ENCODE results near the gene SLC1A6. TPM values are rescaled to one million over a fixed set of nuclear protein-coding genes. Genes with fewer than 3 reads are reported as not detected.

SLC1A6 gene
- total RNA-seq, 1 experiment from 2014 or later: 2.9 TPM

DNA sequence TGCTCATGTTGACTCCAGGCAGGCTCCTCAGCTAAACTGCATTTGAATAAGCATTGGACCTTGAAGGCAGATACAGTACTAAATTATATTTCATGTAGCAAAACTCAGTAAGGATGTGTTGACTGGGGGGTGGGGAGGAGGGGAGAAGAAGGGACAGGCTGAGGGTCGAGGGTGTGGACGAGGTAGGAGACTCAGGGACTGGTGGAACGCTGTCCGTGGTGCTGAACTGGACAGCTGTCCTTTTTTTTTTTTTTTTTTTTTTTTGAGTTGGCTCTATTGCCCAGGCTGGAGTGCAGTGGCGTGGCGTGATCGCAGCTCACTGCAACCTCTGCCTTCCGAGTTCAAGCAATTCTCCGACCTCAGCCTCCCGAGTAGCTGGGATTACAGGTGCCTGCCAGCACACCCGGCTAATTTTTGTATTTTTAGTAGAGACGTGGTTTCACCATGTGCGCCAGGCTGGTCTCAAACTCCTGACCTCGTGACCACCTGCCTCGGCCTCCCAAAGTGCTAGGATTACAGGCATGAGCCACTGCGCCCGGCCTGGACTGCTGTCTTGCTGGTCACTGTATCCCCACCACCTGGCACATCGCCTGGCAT lies 36.4 kb upstream of the SLC1A6 start:
- H3K27me3 ChIP-seq (ENCODE audit: insufficient read depth, low read depth): 0 out of 2 replicates have a peak, but pooled peaks cover 3% of the 10 kb centered on the region
- no peaks in the 10 kb centered on the region for H3K9me2 ChIP-seq (ENCODE audit: insufficient read depth)
- H4K20me1 ChIP-seq (ENCODE audit: insufficient read depth): no peaks in the 10 kb centered on the region
- peak; percentile 19 to 49 for DNase-seq
- H3F3A ChIP-seq (ENCODE audit: insufficient read depth, low read depth): no peaks in the 10 kb centered on the region; the same call in 1 of the 2 replicates
- no peak overlapping the region for H2AFZ ChIP-seq
- no peaks in the 10 kb centered on the region for H3K9me3 ChIP-seq (ENCODE audit: insufficient read depth, low read depth)
- no peak overlapping the region for H3K4me2 ChIP-seq
- H3K36me3 ChIP-seq (ENCODE audit: low read depth): no peaks in the 10 kb centered on the region
- no peak overlapping the region for H3K4me3 ChIP-seq
- POLR2A ChIA-PET (ENCODE audit: unreplicated experiment): no interaction called here
- intact Hi-C loops (cut with micrococcal nuclease; ENCODE audit: unreplicated experiment): no loop called here
- CTCF ChIA-PET: no interaction called here
- TF ChIP-seq CTCF (conservative IDR thresholded peaks at IDR 0.05): no peak
- TF ChIP-seq EZH2 (IDR thresholded peaks at IDR 0.05; ENCODE audit: low read depth): no peak
- H3K4me1 ChIP-seq (replicated peaks; ENCODE audit: insufficient read depth): no peaks in the 10 kb centered on the region
- no TSS peak for BruUV-seq (replicated peaks)
- no peaks in the 10 kb centered on the region for H3K79me2 ChIP-seq (ENCODE audit: low read depth)
- H3K27ac ChIP-seq: no peak overlapping the region

DNA sequence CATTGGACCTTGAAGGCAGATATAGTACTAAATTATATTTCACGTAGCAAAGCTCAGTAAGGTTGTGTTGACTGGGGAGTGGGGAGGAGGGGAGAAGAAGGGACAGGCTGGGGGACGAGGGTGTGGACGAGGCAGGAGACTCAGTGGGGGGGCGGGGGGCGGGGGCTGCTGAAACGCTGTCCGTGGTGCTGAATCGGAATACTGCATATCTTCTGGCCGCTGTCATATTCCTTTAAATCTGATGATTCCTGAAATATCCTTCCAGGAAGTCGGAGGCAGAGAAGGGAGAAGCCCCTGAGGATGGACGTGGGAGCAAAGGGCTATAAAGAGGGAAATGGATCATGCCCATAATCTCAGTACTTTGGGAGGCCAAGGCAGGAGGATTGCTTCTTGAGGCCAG lies 34.9 kb upstream of the SLC1A6 start:
- TF ChIP-seq CTCF (conservative IDR thresholded peaks at IDR 0.05): no peak
- no peak for TF ChIP-seq EZH2 (IDR thresholded peaks at IDR 0.05; ENCODE audit: low read depth)
- Histone ChIP-seq H3F3A (ENCODE audit: insufficient read depth, low read depth) (no peaks in the 10 kb centered on the region), H2AFZ (no peak overlapping the region), H3K4me1 (replicated peaks; ENCODE audit: insufficient read depth) (no peaks in the 10 kb centered on the region), H3K9me3 (ENCODE audit: insufficient read depth, low read depth) (no peaks in the 10 kb centered on the region), H3K4me2 (no peak overlapping the region), H3K36me3 (ENCODE audit: low read depth) (no peaks in the 10 kb centered on the region), H3K9me2 (ENCODE audit: insufficient read depth) (no peaks in the 10 kb centered on the region), H3K27ac (no peak overlapping the region), H4K20me1 (ENCODE audit: insufficient read depth) (no peaks in the 10 kb centered on the region), H3K27me3 (ENCODE audit: insufficient read depth, low read depth) (0 out of 2 replicates have a peak, but pooled peaks cover 3% of the 10 kb centered on the region), H3K4me3 (no peak overlapping the region), H3K79me2 (ENCODE audit: low read depth) (no peaks in the 10 kb centered on the region)
- intact Hi-C loops (cut with micrococcal nuclease; ENCODE audit: unreplicated experiment): no loop called here
- CTCF ChIA-PET: no interaction called here
- POLR2A ChIA-PET (ENCODE audit: unreplicated experiment): no interaction called here
- BruUV-seq (replicated peaks): no TSS peak
- DNase-seq: no peak

GRCh38 chr19:15010501-15011300 lies 31.0 kb upstream of the SLC1A6 start:
- intact Hi-C loops (cut with micrococcal nuclease; ENCODE audit: unreplicated experiment): no loop called here
- Histone ChIP-seq H3K27me3 (ENCODE audit: insufficient read depth, low read depth) (0 out of 2 replicates have a peak, but pooled peaks cover 3% of the 10 kb centered on the region), H3K79me2 (ENCODE audit: low read depth) (no peaks in the 10 kb centered on the region), H3K4me3 (no peak overlapping the region), H3K4me1 (replicated peaks; ENCODE audit: insufficient read depth) (no peaks in the 10 kb centered on the region), H3K4me2 (no peak overlapping the region), H3F3A (ENCODE audit: insufficient read depth, low read depth) (no peaks in the 10 kb centered on the region), H2AFZ (no peak overlapping the region), H3K36me3 (ENCODE audit: low read depth) (no peaks in the 10 kb centered on the region), H3K27ac (no peak overlapping the region), H3K9me2 (ENCODE audit: insufficient read depth) (no peaks in the 10 kb centered on the region), H4K20me1 (ENCODE audit: insufficient read depth) (no peaks in the 10 kb centered on the region), H3K9me3 (ENCODE audit: insufficient read depth, low read depth) (no peaks in the 10 kb centered on the region)
- ChIA-PET CTCF (interaction anchor here (0.7 kb wide), 1 partner anchor 1790 kb away, joined by 12 read pairs; no protein-coding TSS in a partner anchor), POLR2A (ENCODE audit: unreplicated experiment) (no interaction called here)
- no TSS peak for BruUV-seq (replicated peaks)
- TF ChIP-seq EZH2 (IDR thresholded peaks at IDR 0.05; ENCODE audit: low read depth) (no peak), CTCF (conservative IDR thresholded peaks at IDR 0.05) (no peak)
- no peak for DNase-seq

All from PC-9 (cell line).